Measurements from ENCODE around the gene TIGIT. TPM values are rescaled to one million over a fixed set of nuclear protein-coding genes. Genes with fewer than 3 reads are reported as not detected.

TIGIT gene
- total and polyA plus RNA-seq, 2 experiments from 2014 or later = 0.07 to 0.50 TPM

DNA sequence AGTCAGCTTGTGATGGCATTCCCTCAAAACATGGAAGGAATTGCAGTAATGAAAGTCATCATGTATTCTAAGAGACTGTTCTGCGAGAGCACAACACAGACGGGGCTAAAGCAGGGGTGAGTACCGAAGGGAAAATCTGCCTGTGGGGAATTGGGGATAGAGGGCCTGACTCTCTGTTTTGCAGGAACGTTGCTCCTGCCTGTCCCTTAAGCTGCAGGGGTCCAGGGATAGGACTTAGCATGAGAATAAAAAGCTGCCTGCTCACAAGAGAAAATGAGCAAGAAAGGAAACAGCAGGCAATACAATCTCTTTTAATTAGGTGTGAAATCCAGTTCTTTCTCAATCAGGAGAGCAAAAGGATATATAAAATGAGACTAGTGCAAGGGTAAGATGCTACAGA, 62.2 kb downstream of the TIGIT start:
- TF ChIP-seq, protein P1, sequence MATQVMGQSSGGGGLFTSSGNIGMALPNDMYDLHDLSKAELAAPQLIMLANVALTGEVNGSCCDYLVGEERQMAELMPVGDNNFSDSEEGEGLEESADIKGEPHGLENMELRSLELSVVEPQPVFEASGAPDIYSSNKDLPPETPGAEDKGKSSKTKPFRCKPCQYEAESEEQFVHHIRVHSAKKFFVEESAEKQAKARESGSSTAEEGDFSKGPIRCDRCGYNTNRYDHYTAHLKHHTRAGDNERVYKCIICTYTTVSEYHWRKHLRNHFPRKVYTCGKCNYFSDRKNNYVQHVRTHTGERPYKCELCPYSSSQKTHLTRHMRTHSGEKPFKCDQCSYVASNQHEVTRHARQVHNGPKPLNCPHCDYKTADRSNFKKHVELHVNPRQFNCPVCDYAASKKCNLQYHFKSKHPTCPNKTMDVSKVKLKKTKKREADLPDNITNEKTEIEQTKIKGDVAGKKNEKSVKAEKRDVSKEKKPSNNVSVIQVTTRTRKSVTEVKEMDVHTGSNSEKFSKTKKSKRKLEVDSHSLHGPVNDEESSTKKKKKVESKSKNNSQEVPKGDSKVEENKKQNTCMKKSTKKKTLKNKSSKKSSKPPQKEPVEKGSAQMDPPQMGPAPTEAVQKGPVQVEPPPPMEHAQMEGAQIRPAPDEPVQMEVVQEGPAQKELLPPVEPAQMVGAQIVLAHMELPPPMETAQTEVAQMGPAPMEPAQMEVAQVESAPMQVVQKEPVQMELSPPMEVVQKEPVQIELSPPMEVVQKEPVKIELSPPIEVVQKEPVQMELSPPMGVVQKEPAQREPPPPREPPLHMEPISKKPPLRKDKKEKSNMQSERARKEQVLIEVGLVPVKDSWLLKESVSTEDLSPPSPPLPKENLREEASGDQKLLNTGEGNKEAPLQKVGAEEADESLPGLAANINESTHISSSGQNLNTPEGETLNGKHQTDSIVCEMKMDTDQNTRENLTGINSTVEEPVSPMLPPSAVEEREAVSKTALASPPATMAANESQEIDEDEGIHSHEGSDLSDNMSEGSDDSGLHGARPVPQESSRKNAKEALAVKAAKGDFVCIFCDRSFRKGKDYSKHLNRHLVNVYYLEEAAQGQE (IDR thresholded peaks at IDR 0.05; ENCODE audit: unreplicated experiment) = no peak
- TF ChIP-seq ZNF331 (CRISPR knock-in tag; IDR thresholded peaks at IDR 0.05; ENCODE audit: low read depth) (no peak), ETS1 (IDR thresholded peaks at IDR 0.05) (no peak), EZH2phosphoT487 (IDR thresholded peaks at IDR 0.05; ENCODE audit: unreplicated experiment) (no peak), EZH2 (IDR thresholded peaks at IDR 0.05; ENCODE audit: low read depth, unreplicated experiment) (no peak), POLR2AphosphoS5 (IDR thresholded peaks at IDR 0.05; ENCODE audit: low read depth) (no peak), NANOG (IDR thresholded peaks at IDR 0.05; ENCODE audit: borderline replicate concordance) (no peak), CREB1 (CRISPR knock-in tag; IDR thresholded peaks at IDR 0.05; ENCODE audit: low read depth) (no peak), JUNB (IDR thresholded peaks at IDR 0.05; ENCODE audit: unreplicated experiment) (no peak), ZNF114 (CRISPR knock-in tag; IDR thresholded peaks at IDR 0.05) (no peak), STAT1 (IDR thresholded peaks at IDR 0.05; ENCODE audit: unreplicated experiment) (no peak)
- TF ChIP-seq, protein P2, sequence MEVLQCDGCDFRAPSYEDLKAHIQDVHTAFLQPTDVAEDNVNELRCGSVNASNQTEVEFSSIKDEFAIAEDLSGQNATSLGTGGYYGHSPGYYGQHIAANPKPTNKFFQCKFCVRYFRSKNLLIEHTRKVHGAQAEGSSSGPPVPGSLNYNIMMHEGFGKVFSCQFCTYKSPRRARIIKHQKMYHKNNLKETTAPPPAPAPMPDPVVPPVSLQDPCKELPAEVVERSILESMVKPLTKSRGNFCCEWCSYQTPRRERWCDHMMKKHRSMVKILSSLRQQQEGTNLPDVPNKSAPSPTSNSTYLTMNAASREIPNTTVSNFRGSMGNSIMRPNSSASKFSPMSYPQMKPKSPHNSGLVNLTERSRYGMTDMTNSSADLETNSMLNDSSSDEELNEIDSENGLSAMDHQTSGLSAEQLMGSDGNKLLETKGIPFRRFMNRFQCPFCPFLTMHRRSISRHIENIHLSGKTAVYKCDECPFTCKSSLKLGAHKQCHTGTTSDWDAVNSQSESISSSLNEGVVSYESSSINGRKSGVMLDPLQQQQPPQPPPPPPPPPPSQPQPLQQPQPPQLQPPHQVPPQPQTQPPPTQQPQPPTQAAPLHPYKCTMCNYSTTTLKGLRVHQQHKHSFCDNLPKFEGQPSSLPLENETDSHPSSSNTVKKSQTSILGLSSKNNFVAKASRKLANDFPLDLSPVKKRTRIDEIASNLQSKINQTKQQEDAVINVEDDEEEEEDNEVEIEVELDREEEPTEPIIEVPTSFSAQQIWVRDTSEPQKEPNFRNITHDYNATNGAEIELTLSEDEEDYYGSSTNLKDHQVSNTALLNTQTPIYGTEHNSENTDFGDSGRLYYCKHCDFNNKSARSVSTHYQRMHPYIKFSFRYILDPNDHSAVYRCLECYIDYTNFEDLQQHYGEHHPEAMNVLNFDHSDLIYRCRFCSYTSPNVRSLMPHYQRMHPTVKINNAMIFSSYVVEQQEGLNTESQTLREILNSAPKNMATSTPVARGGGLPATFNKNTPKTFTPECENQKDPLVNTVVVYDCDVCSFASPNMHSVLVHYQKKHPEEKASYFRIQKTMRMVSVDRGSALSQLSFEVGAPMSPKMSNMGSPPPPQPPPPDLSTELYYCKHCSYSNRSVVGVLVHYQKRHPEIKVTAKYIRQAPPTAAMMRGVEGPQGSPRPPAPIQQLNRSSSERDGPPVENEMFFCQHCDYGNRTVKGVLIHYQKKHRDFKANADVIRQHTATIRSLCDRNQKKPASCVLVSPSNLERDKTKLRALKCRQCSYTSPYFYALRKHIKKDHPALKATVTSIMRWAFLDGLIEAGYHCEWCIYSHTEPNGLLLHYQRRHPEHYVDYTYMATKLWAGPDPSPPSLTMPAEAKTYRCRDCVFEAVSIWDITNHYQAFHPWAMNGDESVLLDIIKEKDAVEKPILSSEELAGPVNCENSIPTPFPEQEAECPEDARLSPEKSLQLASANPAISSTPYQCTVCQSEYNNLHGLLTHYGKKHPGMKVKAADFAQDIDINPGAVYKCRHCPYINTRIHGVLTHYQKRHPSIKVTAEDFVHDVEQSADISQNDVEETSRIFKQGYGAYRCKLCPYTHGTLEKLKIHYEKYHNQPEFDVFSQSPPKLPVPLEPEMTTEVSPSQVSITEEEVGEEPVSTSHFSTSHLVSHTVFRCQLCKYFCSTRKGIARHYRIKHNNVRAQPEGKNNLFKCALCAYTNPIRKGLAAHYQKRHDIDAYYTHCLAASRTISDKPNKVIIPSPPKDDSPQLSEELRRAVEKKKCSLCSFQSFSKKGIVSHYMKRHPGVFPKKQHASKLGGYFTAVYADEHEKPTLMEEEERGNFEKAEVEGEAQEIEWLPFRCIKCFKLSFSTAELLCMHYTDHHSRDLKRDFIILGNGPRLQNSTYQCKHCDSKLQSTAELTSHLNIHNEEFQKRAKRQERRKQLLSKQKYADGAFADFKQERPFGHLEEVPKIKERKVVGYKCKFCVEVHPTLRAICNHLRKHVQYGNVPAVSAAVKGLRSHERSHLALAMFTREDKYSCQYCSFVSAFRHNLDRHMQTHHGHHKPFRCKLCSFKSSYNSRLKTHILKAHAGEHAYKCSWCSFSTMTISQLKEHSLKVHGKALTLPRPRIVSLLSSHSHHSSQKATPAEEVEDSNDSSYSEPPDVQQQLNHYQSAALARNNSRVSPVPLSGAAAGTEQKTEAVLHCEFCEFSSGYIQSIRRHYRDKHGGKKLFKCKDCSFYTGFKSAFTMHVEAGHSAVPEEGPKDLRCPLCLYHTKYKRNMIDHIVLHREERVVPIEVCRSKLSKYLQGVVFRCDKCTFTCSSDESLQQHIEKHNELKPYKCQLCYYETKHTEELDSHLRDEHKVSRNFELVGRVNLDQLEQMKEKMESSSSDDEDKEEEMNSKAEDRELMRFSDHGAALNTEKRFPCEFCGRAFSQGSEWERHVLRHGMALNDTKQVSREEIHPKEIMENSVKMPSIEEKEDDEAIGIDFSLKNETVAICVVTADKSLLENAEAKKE (CRISPR knock-in tag; IDR thresholded peaks at IDR 0.05) = no peak
- TF ChIP-seq, protein P3, sequence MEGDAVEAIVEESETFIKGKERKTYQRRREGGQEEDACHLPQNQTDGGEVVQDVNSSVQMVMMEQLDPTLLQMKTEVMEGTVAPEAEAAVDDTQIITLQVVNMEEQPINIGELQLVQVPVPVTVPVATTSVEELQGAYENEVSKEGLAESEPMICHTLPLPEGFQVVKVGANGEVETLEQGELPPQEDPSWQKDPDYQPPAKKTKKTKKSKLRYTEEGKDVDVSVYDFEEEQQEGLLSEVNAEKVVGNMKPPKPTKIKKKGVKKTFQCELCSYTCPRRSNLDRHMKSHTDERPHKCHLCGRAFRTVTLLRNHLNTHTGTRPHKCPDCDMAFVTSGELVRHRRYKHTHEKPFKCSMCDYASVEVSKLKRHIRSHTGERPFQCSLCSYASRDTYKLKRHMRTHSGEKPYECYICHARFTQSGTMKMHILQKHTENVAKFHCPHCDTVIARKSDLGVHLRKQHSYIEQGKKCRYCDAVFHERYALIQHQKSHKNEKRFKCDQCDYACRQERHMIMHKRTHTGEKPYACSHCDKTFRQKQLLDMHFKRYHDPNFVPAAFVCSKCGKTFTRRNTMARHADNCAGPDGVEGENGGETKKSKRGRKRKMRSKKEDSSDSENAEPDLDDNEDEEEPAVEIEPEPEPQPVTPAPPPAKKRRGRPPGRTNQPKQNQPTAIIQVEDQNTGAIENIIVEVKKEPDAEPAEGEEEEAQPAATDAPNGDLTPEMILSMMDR (conservative IDR thresholded peaks at IDR 0.05; ENCODE audit: low read depth in 2 of 2) = no peak
- Histone ChIP-seq H3F3A (replicated peaks; ENCODE audit: low read depth) (no peaks in the 10 kb centered on the region), H3K27me3 (ENCODE audit: insufficient read depth) (no peaks in the 10 kb centered on the region), H3K9me2 (ENCODE audit: insufficient read depth) (no peaks in the 10 kb centered on the region), H3K79me2 (replicated peaks; ENCODE audit: insufficient read depth) (no peaks in the 10 kb centered on the region), H3K27ac (ENCODE audit: low read depth) (peak overlapping the region; percentile 64), H3K4me1 (ENCODE audit: insufficient read depth) (peaks cover 37% of the 10 kb centered on the region), H3K36me3 (ENCODE audit: insufficient read depth) (no peaks in the 10 kb centered on the region), H3K4me3 (0 out of 2 replicates have a peak overlapping the region, but pooled peaks have one; percentile 5), H4K20me1 (replicated peaks; ENCODE audit: insufficient read depth) (no peaks in the 10 kb centered on the region), H2AFZ (no peak overlapping the region), H3K4me2 (peak overlapping the region; percentile 70)
- DNase-seq (ENCODE audit: low spot score) (peak; percentile 89), ATAC-seq (peak; percentile 96)
- peaks cover 6% of the 10 kb centered on the region for H3K27me3 Mint-ChIP-seq (ENCODE audit: insufficient read depth, low read depth, poor library complexity)
- no peaks in the 10 kb centered on the region for H3K9me3 Mint-ChIP-seq
- H3K4me3 Mint-ChIP-seq = no peak overlapping the region
- peaks cover 15% of the 10 kb centered on the region for H3K4me1 Mint-ChIP-seq
- H3K27ac Mint-ChIP-seq = no peak overlapping the region
- no peaks in the 10 kb centered on the region for H3K36me3 Mint-ChIP-seq (ENCODE audit: low read depth)

Measured in GM23338 (cell line).